Fibroblast of mammary gland (primary cell): ENCODE data around the gene WWOX.

Experiments used
- DNase-seq: peaks from one replicate; pipeline ENCODE4 v3.0.0-alpha.2; 2010; ENCODE audit warnings: low read depth
- H3K4me3 ChIP-seq: 2 replicates; pipeline ENCODE4 v1.5.1; 2011; ENCODE audit warnings: low read depth, mild to moderate bottlenecking, low read length, moderate library complexity; ENCODE audit not compliant: control insufficient read depth
- CTCF ChIP-seq: conservative IDR thresholded peaks from 2 replicates; pipeline ENCODE4 v1.5.1; 2011; ENCODE audit warnings: low read depth, low read length, inconsistent platforms; ENCODE audit not compliant: control insufficient read depth, insufficient read depth

The WWOX gene

GRCh38 chr16:78620291-78620690 lies 520.8 kb downstream of the WWOX start:
- no peak for TF ChIP-seq CTCF
- H3K4me3 ChIP-seq: no peak overlapping the region
- DNase-seq: no peak

- no peak overlapping the region for H3K4me3 ChIP-seq
- TF ChIP-seq CTCF: no peak
- DNase-seq: no peak
Observed at GRCh38 chr16:78623796-78624195, 524.3 kb downstream of the WWOX start.

- H3K4me3 ChIP-seq: no peak overlapping the region
- no peak for TF ChIP-seq CTCF
- no peak for DNase-seq
Observed at GRCh38 chr16:78624366-78624765, 524.9 kb downstream of the WWOX start.

GRCh38 chr16:78628461-78629045 lies 529.1 kb downstream of the WWOX start:
- TF ChIP-seq CTCF: no peak
- DNase-seq: no peak
- H3K4me3 ChIP-seq: no peak overlapping the region

- H3K4me3 ChIP-seq: no peak overlapping the region
- DNase-seq: no peak
- TF ChIP-seq CTCF: no peak
Observed at GRCh38 chr16:78629173-78629572, 529.7 kb downstream of the WWOX start.

- no peak for DNase-seq
- H3K4me3 ChIP-seq: no peak overlapping the region
- TF ChIP-seq CTCF: no peak
Observed at GRCh38 chr16:78630102-78630501, 530.6 kb downstream of the WWOX start.

- DNase-seq: no peak
- H3K4me3 ChIP-seq: no peak overlapping the region
- TF ChIP-seq CTCF: no peak
Observed at GRCh38 chr16:78633551-78633950, 534.1 kb downstream of the WWOX start.
